ENCODE data around the gene COX15. TPM values are rescaled to one million over a fixed set of nuclear protein-coding genes. Genes with fewer than 3 reads are reported as not detected.

The COX15 gene
- 32.2 and 33.8 TPM in 2 replicates for total RNA-seq
- 33.0 and 44.1 TPM in 2 replicates for polyA plus RNA-seq

DNA sequence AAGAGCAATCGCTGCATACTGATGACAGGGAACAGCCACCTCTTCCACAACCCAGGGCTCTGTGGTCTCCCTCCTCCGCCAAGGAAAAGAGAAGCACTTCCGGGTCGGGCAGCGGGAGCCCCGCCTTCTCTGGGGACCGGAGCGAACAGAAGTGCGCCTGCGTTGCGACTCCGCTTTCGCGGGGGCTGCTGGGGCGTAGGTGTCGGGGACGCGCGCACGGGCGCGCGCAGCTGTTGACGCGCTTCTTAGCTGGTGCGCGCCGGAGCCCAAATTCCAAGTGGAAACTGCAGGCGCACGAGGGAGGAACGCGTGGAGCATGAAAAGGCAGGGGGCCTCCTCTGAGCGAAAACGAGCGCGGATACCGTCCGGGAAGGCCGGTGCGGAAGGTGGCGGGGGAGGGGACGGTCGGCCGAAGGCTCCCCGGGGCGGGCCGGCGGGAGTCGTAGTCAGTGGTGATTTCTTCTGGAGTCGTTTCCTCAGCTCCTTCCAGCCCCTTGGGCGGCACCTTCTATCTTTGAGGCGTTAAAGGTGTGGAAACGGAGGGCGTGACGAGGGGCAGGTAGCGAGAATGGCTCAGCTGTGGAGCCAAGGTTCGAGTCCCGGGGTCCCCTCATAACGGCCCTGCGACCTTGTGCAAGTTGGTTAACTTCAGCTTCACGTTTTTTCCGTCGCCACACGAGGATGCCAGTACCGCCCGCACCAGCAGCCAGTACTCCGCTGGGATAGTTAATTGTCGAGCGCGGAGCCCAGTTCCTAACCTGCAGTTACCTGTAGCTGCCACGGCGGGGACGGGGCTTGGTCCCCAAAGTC, at the start of gene COX15, which contains the start of gene CUTC:
Gene COX15, minus strand, starts transcription at position 95 of the 810 bp plus-strand sequence. Its CDS starts 78 bp downstream, at position 17.
Gene CUTC, plus strand, starts transcription at position 202 of the 810 bp plus-strand sequence. Its CDS starts 115 bp downstream, at position 317.
- H3K4me1 ChIP-seq (ENCODE audit: low read depth) = peaks cover 15% of the 10 kb centered on the region
- TF ChIP-seq, protein P1, sequence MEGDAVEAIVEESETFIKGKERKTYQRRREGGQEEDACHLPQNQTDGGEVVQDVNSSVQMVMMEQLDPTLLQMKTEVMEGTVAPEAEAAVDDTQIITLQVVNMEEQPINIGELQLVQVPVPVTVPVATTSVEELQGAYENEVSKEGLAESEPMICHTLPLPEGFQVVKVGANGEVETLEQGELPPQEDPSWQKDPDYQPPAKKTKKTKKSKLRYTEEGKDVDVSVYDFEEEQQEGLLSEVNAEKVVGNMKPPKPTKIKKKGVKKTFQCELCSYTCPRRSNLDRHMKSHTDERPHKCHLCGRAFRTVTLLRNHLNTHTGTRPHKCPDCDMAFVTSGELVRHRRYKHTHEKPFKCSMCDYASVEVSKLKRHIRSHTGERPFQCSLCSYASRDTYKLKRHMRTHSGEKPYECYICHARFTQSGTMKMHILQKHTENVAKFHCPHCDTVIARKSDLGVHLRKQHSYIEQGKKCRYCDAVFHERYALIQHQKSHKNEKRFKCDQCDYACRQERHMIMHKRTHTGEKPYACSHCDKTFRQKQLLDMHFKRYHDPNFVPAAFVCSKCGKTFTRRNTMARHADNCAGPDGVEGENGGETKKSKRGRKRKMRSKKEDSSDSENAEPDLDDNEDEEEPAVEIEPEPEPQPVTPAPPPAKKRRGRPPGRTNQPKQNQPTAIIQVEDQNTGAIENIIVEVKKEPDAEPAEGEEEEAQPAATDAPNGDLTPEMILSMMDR (IDR thresholded peaks at IDR 0.05; ENCODE audit: low read depth, low read length) = peak; percentile 21
- H3K4me3 ChIP-seq = peak within 1 kb of the TSS; percentile 49
- no peaks in the 10 kb centered on the region for H3K9me3 ChIP-seq (ENCODE audit: low read depth)
- DNase-seq (ENCODE audit: low read depth in 1 of 2, low spot score in 1 of 2) = peak; percentile 98
- peak within 1 kb of the TSS; percentile 89 for H3K27ac ChIP-seq
- peaks cover 15% of the 10 kb centered on the region for H3K36me3 ChIP-seq
- no peaks in the 10 kb centered on the region for H3K27me3 ChIP-seq

DNA sequence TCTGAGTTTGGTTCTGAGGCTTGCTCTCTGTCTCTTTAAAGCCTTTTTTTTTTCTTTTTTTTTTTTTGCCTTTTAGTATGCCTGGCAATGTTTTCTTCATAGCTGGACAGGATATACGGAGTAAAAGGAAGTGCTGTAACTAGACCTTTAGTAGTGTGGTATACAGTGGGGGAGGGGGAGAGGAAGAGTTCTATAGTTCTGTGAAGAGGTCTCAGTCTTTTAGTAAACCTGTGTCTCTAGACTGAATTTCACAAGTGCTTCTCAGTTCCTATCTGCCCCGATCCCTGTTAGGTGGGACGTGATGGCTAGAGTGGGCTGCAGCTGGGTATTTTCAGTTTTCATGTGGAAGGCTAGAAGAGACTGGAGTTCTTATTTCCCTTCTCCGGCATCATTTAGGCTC, 47.4 kb upstream of the COX15 start:
- TF ChIP-seq, protein P1 (IDR thresholded peaks at IDR 0.05; ENCODE audit: low read depth, low read length) = no peak
- H3K27me3 ChIP-seq = no peaks in the 10 kb centered on the region
- peak; percentile 10 to 92 for DNase-seq (ENCODE audit: low read depth in 1 of 2, low spot score in 1 of 2)
- no peak overlapping the region for H3K4me3 ChIP-seq
- no peaks in the 10 kb centered on the region for H3K36me3 ChIP-seq
- H3K27ac ChIP-seq = no peak overlapping the region
- H3K4me1 ChIP-seq (ENCODE audit: low read depth) = peaks cover 5% of the 10 kb centered on the region
- no peaks in the 10 kb centered on the region for H3K9me3 ChIP-seq (ENCODE audit: low read depth)

DNA sequence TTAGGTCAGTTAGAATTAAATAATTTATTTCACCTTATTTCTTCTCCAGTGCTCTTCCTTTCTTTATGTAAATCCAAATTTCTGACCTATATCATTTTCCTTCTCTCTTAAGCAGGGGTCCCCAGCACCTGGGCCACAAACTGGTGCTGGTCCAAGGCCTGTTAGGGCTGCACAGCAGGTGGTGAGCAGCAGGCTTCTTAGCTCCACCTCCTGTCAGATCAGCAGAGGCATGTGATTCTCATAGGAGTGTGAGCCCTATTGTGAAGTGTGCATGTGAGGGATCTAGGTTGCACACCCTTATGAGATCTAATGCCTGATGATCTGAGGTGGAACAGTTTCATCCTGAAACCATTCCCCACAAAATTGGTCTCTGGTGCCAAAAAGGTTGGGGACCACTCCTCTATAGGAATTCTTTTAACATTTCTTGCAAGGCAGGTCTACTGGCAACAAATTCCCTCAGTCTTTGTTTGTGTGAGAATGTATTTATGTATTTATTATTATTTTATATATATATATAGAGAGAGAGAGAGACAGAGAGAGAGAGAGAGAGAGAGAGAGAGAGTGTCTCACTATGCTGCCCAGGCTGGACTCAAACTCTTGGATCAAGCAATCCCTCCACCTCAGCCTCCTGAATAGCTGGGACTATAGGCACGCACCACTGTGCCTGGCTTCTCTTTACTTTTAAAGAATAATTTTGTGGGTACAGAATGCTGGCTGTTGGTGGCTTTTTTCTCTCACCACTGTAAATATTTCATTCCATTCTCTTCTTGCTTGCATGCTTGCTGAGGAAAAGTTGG, 46.2 kb upstream of the COX15 start:
- Histone ChIP-seq H3K4me3 (no peak overlapping the region), H3K27me3 (no peaks in the 10 kb centered on the region), H3K4me1 (ENCODE audit: low read depth) (peaks cover 5% of the 10 kb centered on the region), H3K27ac (no peak overlapping the region), H3K9me3 (ENCODE audit: low read depth) (no peaks in the 10 kb centered on the region), H3K36me3 (no peaks in the 10 kb centered on the region)
- no peak for DNase-seq (ENCODE audit: low read depth in 1 of 2, low spot score in 1 of 2)
- TF ChIP-seq, protein P1 (IDR thresholded peaks at IDR 0.05; ENCODE audit: low read depth, low read length) = no peak

DNA sequence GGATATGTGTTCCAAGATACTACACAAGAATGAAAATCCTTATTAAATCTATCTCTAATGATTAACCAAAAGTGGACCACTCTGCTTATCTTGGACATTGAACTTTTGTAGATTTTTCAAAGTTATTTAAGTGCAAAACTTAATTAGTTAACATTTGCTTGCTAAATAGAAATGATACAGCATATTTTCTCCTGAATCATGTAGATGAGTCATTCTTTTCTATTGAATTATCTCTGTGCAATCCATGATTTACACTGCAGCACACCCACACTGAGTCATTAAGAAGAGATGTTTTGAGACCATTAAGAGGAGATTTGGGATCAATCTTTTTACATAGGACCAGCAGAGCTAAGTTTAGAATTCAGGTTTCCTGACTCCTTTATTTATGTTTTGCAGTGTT, 43.9 kb upstream of the COX15 start:
- TF ChIP-seq, protein P1 (IDR thresholded peaks at IDR 0.05; ENCODE audit: low read depth, low read length) = no peak
- no peaks in the 10 kb centered on the region for H3K27me3 ChIP-seq
- H3K4me1 ChIP-seq (ENCODE audit: low read depth) = peaks cover 10% of the 10 kb centered on the region
- no peaks in the 10 kb centered on the region for H3K9me3 ChIP-seq (ENCODE audit: low read depth)
- H3K27ac ChIP-seq = no peak overlapping the region
- no peaks in the 10 kb centered on the region for H3K36me3 ChIP-seq
- DNase-seq (ENCODE audit: low read depth in 1 of 2, low spot score in 1 of 2) = peak in 1 of 2 donors; percentile 76
- H3K4me3 ChIP-seq = no peak overlapping the region

DNA sequence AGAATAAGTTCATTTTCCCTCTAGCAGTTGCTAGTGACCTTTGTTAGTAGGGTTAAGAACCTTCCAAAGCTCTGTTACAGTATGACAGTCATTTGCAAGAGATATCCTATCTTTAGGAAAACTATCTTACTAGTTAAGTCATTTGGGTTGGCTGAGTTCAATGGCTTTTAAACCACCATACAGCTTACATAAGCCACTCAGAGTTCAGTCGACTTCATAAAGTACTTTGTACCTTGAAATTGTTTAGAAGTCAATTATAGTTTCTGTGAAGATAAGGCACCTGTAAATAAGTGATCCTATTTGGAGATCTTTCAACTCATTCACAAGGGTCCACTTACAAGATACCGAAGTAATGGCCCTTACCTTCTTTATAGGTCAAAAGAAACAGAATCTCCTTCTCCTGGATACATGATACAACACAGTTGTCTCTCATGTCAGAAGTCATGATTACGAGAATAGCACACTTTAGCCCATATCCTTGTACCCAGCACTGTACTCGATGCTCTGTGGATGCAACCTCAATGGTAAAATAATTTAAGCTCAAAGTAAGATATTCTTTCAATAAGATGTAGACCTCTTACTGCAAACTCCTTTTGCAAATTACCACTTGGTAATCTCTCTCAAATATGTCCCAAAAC, 38.6 kb upstream of the COX15 start:
- TF ChIP-seq, protein P1 (IDR thresholded peaks at IDR 0.05; ENCODE audit: low read depth, low read length) = no peak
- H3K4me3 ChIP-seq = no peak overlapping the region

More for the DNA sequence above, 38.6 kb upstream of the COX15 start:
- no peak overlapping the region for H3K27ac ChIP-seq
- no peaks in the 10 kb centered on the region for H3K36me3 ChIP-seq
- peaks cover 13% of the 10 kb centered on the region for H3K4me1 ChIP-seq (ENCODE audit: low read depth)
- no peaks in the 10 kb centered on the region for H3K9me3 ChIP-seq (ENCODE audit: low read depth)
- H3K27me3 ChIP-seq = no peaks in the 10 kb centered on the region
- DNase-seq (ENCODE audit: low read depth in 1 of 2, low spot score in 1 of 2) = peak in 1 of 2 donors; percentile 37
